MM.1S (cell line): ENCODE measurements around the gene HORMAD2.

Source experiments
- CTCF ChIP-seq: fragments of 300-600 bp; sonication (generic); IDR thresholded peaks from 2 replicates; pipeline ENCODE4 v1.5.1; 2016; ENCODE audit warnings: antibody characterized with exemption, low read length, mixed read lengths
- EZH2 ChIP-seq: fragments of 300-600 bp; sonication (generic); optimal IDR thresholded peaks from 2 replicates; pipeline ENCODE3; 2017; ENCODE audit warnings: low read depth, mild to moderate bottlenecking, antibody characterized with exemption, low read length, mixed read lengths
- EZH2phosphoT487 ChIP-seq: fragments of 300-600 bp; sonication (generic); IDR thresholded peaks from 2 replicates; pipeline ENCODE4 v1.6.1; 2018; ENCODE audit warnings: antibody characterized with exemption, low read length

- TF ChIP-seq CTCF (no peak), EZH2 (no peak), EZH2phosphoT487 (no peak)
Observed at GRCh38 chr22:30198152-30198825, 118.0 kb downstream of the HORMAD2 start.
